ENCODE results near the gene P2RX5.

P2RX5 gene

GRCh38 chr17:3739422-3740124, 43.6 kb upstream of the P2RX5 start:
- no peak for TF ChIP-seq SIN3A (IDR thresholded peaks at IDR 0.05; ENCODE audit: borderline replicate concordance, insufficient read depth, low read length)
- TF ChIP-seq POLR2AphosphoS5 (IDR thresholded peaks at IDR 0.05; ENCODE audit: low read depth, low read length), result no peak
- TF ChIP-seq REST (IDR thresholded peaks at IDR 0.05; ENCODE audit: insufficient read depth in 1 of 2, low read depth in 2 of 2, low read length in 2 of 2), result no peak
- no peak for TF ChIP-seq FOXP2 (optimal IDR thresholded peaks at IDR 0.05; ENCODE audit: borderline replicate concordance, extremely low read depth, extremely low read length, insufficient read depth)
- TF ChIP-seq TAF1 (IDR thresholded peaks at IDR 0.05; ENCODE audit: borderline replicate concordance, insufficient read depth, low read length), result no peak

GRCh38 chr17:3738562-3739295, 42.8 kb upstream of the P2RX5 start:
- TF ChIP-seq TAF1 (IDR thresholded peaks at IDR 0.05; ENCODE audit: borderline replicate concordance, insufficient read depth, low read length), result no peak
- no peak for TF ChIP-seq SIN3A (IDR thresholded peaks at IDR 0.05; ENCODE audit: borderline replicate concordance, insufficient read depth, low read length)
- no peak for TF ChIP-seq REST (IDR thresholded peaks at IDR 0.05; ENCODE audit: insufficient read depth in 1 of 2, low read depth in 2 of 2, low read length in 2 of 2)
- no peak for TF ChIP-seq POLR2AphosphoS5 (IDR thresholded peaks at IDR 0.05; ENCODE audit: low read depth, low read length)
- no peak for TF ChIP-seq FOXP2 (optimal IDR thresholded peaks at IDR 0.05; ENCODE audit: borderline replicate concordance, extremely low read depth, extremely low read length, insufficient read depth)

GRCh38 chr17:3735515-3735914, 39.6 kb upstream of the P2RX5 start:
- TF ChIP-seq FOXP2 (optimal IDR thresholded peaks at IDR 0.05; ENCODE audit: borderline replicate concordance, extremely low read depth, extremely low read length, insufficient read depth), result no peak
- no peak for TF ChIP-seq TAF1 (IDR thresholded peaks at IDR 0.05; ENCODE audit: borderline replicate concordance, insufficient read depth, low read length)
- no peak for TF ChIP-seq SIN3A (IDR thresholded peaks at IDR 0.05; ENCODE audit: borderline replicate concordance, insufficient read depth, low read length)
- no peak for TF ChIP-seq REST (IDR thresholded peaks at IDR 0.05; ENCODE audit: insufficient read depth in 1 of 2, low read depth in 2 of 2, low read length in 2 of 2)
- TF ChIP-seq POLR2AphosphoS5 (IDR thresholded peaks at IDR 0.05; ENCODE audit: low read depth, low read length), result no peak

GRCh38 chr17:3732210-3732621, 36.3 kb upstream of the P2RX5 start:
- TF ChIP-seq TAF1 (IDR thresholded peaks at IDR 0.05; ENCODE audit: borderline replicate concordance, insufficient read depth, low read length), result no peak
- no peak for TF ChIP-seq FOXP2 (optimal IDR thresholded peaks at IDR 0.05; ENCODE audit: borderline replicate concordance, extremely low read depth, extremely low read length, insufficient read depth)
- no peak for TF ChIP-seq SIN3A (IDR thresholded peaks at IDR 0.05; ENCODE audit: borderline replicate concordance, insufficient read depth, low read length)
- no peak for TF ChIP-seq POLR2AphosphoS5 (IDR thresholded peaks at IDR 0.05; ENCODE audit: low read depth, low read length)
- TF ChIP-seq REST (IDR thresholded peaks at IDR 0.05; ENCODE audit: insufficient read depth in 1 of 2, low read depth in 2 of 2, low read length in 2 of 2), result no peak
